Anterior cingulate cortex (tissue), 58 donors: Measurements from ENCODE around the gene ANP32D.
"Not testable (repeated sequence)": the region's sequence is repeated elsewhere in the genome, so short reads cannot be mapped to it uniquely, and the experiment has no call there.

ENCODE experiments used
- DNase-seq, 58 donors: peaks; one replicate each; lab custom pipeline; 2025; lab: John Stamatoyannopoulos, UW

The ANP32D gene

DNA sequence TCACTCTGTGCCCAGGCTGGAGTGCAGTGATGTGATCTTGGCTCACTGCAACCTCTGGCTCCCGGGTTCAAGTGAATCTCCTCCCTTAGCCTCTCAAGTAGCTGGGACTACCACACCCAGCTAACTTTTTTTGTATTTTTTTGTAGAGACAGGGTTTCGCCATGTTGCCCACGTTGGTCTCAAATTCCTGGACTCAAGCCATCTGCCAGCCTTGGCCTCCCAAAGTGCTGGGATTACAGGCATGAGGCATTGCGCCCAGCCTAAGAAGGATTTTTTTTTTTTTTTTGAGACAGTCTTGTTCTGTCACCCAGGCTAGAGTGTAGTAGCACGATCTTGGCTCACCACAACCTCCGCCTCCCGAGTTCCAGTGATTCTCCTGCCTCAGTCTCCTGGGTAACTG is 17.1 kb downstream of the ANP32D start:
- not testable (repeated sequence) for DNase-seq

DNA sequence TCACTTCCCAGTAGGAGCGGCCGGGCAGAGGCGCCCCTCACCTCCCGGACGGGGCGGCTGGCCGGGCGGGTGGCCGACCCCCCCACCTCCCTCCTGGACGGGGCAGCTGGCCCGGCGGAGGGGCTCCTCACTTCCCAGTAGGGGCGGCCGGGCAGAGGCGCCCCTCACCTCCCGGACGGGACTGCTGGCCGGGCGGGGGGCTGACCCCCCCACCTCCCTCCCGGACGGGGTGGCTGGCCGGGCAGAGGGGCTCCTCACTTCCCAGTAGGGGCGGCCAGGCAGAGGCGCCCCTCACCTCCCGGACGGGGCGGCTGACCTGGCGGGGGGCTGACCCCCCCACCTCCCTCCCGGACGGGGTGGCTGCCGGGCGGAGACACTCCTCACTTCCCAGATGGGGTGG is 27.9 kb downstream of the ANP32D start:
- DNase-seq, result not testable (repeated sequence)

- DNase-seq, result not testable (repeated sequence)
These were observed 34.5 kb downstream of the ANP32D start for GRCh38 chr12:48506836-48507235.

- no peak for DNase-seq
These were observed 36.6 kb downstream of the ANP32D start for GRCh38 chr12:48508987-48509386.

GRCh38 chr12:48510111-48510510 is 37.8 kb downstream of the ANP32D start:
- no peak for DNase-seq

DNA sequence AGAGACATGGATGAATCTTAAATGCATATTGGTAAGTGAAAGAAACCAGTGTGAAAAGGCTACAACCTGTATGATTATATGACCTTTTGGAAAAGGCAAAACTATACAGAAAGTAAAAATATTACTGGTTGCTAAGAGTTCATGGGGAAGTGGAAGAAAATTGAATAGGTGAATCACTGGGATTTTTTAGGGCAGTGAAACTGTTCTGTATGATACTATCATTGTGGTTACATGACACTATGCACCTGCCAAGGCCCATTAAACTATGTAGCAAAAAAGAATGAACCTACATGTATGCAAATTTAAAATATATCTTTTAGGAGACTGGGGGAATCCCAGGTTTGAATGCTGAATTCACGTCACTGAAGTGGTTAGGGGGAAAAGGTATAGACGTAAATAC is 40.5 kb downstream of the ANP32D start:
- DNase-seq, result no peak

DNA sequence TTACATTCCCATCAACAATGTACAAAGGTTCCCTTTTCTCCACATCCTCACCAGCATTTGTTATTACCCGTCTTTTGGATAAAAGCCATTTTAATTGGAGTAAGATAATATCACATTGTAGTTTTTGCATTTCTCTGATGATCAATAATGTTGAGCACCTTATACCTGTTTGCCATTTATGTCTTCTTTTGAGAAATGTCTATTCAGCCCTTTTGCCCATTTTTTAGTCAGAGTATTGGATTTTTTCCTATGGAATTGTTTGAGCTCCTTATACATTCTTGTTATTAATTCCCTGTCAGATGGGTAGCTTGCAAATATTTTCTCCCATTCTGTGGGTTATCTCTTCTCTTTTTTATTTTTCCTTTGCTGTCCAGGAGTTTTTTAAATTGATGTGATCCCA is 42.4 kb downstream of the ANP32D start:
- no peak for DNase-seq

DNA sequence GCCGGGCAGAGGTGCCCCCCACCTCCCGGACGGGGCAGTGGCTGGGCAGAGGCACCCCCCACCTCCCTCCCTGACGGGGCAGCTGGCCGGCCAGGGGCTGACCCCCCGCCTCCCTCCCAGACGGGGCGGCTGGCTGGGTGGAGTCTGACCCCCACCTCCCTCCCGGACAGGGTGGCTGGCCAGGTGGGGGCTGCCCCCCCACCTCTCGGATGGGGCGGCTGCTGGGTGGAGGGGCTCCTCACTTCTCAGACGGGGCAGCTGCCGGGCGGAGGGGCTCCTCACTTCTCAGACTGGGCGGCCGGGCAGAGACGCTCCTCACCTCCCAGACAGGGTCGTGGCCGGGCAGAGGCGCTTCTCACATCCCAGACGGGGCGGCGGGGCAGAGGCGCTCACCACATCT is 48.0 kb downstream of the ANP32D start:
- not testable (repeated sequence) for DNase-seq
